Progenitor cell of endocrine pancreas (in vitro differentiated cells): Measurements from ENCODE around the gene ADSS2. TPM values are rescaled to one million over a fixed set of nuclear protein-coding genes. Genes with fewer than 3 reads are reported as not detected.

Source experiments
- DNase-seq: peaks from one replicate; pipeline ENCODE4 v3.0.0; 2021; ENCODE audit warnings: low spot score; ENCODE audit not compliant: unreplicated experiment
- H3K27ac Mint-ChIP-seq: 2 replicates; pipeline ENCODE4 v1.8.0; 2021; ENCODE audit warnings: mild to moderate bottlenecking, moderate library complexity, mixed read lengths
- H3K27me3 Mint-ChIP-seq: 2 replicates; pipeline ENCODE4 v1.8.0; 2021; ENCODE audit warnings: mixed read lengths
- H3K36me3 Mint-ChIP-seq: 2 replicates; pipeline ENCODE4 v1.8.0; 2022; ENCODE audit warnings: mixed read lengths; ENCODE audit not compliant: insufficient read depth
- H3K4me1 Mint-ChIP-seq: 2 replicates; pipeline ENCODE4 v1.8.0; 2021; ENCODE audit warnings: low read depth, mixed read lengths
- H3K4me3 Mint-ChIP-seq: 2 replicates; pipeline ENCODE4 v1.8.0; 2021; ENCODE audit warnings: low read depth, mild to moderate bottlenecking, moderate library complexity, mixed read lengths
- H3K9me3 Mint-ChIP-seq: 2 replicates; pipeline ENCODE4 v1.8.0; 2021; ENCODE audit warnings: low read depth, mixed read lengths
- total RNA-seq: library from RNA; stranded (reverse); gene quantifications from 2 replicates; pipeline ENCODE4 v1.2.1, GENCODE V29; 2021
- TF ChIP-seq, protein P1 (sequence below): fragments of 200-600 bp; sonication (generic); IDR thresholded peaks from one replicate; pipeline ENCODE4 v1.5.0; 2021; ENCODE audit warnings: antibody characterized with exemption, mild to moderate bottlenecking; ENCODE audit not compliant: unreplicated experiment

The ADSS2 gene
- total RNA-seq, 1 donor from 2014 or later, result 34.6 TPM

GRCh38 chr1:244395965-244396364 is 55.7 kb downstream of the ADSS2 start:
- no peak for DNase-seq
- Mint-ChIP-seq H3K27me3 (no peaks in the 10 kb centered on the region), H3K4me3 (no peak overlapping the region), H3K9me3 (peaks cover 3% of the 10 kb centered on the region), H3K36me3 (peaks cover 10% of the 10 kb centered on the region), H3K4me1 (no peaks in the 10 kb centered on the region), H3K27ac (no peak overlapping the region)
- TF ChIP-seq, protein P1, sequence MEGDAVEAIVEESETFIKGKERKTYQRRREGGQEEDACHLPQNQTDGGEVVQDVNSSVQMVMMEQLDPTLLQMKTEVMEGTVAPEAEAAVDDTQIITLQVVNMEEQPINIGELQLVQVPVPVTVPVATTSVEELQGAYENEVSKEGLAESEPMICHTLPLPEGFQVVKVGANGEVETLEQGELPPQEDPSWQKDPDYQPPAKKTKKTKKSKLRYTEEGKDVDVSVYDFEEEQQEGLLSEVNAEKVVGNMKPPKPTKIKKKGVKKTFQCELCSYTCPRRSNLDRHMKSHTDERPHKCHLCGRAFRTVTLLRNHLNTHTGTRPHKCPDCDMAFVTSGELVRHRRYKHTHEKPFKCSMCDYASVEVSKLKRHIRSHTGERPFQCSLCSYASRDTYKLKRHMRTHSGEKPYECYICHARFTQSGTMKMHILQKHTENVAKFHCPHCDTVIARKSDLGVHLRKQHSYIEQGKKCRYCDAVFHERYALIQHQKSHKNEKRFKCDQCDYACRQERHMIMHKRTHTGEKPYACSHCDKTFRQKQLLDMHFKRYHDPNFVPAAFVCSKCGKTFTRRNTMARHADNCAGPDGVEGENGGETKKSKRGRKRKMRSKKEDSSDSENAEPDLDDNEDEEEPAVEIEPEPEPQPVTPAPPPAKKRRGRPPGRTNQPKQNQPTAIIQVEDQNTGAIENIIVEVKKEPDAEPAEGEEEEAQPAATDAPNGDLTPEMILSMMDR, result no peak

DNA sequence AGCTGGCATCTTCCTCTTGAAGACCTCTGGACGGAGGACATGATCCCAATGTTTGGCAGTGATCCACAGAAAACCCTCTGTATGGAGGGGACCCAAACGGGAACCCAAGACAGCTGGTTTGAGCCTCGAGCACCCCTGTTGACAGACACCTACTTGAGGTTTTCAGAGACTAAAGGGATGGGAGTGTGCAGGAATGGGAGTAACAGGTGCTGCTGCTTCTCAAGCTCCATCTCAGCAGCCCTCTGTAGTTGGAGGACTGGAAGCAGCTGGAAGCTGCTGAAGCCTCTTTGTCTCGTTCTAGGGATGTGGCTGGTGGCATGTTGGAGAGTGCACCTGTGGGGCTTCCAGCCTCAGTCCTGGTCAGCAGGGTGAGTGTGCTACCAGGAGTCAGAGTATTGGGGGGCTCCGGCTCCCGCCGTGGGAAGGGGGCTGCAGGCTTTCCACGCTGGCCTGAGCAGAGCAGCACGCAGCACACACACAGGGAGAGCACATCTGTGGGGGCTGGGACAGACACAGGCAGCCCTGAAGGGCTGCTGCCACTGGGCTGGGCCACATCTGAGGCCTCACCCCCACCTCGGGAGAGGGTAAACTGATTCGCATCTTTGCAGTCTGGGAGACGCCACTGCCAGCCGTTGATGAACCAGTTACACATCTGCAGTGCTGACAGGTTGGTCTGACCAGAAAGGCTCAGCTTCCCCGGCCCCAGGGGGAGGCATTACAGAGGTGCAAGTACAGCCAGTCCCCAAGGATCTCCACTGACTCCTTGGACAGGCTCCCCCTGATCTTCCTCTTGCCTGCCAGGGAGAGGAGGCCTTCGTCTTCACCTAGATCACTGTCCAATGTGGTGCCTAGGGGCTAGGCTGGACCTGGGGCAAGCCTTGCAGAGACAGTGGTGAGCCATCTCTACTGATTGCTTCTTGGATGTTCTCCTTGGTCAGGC is 56.6 kb downstream of the ADSS2 start:
- TF ChIP-seq, protein P1, result no peak
- Mint-ChIP-seq H3K27ac (no peak overlapping the region), H3K9me3 (no peaks in the 10 kb centered on the region), H3K27me3 (no peaks in the 10 kb centered on the region), H3K36me3 (peaks cover 7% of the 10 kb centered on the region), H3K4me3 (no peak overlapping the region), H3K4me1 (no peaks in the 10 kb centered on the region)
- no peak for DNase-seq

DNA sequence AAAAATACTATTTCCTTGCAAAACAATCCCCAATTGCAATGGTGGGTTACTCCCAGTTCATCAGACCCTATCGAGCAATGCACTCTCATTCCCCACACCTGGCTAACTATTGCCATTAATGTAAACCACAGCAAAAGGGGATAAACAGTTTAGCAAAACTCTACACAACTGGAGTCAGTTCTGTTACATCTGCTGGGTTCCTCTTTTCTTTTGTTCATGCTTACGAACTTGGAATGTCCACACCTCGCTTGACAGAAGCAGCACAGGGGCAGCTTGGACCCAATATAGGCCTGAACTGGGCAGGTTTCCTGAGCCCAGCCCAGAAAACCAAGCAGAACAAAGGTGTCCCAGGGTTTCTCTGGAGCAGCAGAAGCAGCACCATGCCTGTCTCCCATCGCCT is 57.4 kb downstream of the ADSS2 start:
- H3K27ac Mint-ChIP-seq, result no peak overlapping the region

DNA sequence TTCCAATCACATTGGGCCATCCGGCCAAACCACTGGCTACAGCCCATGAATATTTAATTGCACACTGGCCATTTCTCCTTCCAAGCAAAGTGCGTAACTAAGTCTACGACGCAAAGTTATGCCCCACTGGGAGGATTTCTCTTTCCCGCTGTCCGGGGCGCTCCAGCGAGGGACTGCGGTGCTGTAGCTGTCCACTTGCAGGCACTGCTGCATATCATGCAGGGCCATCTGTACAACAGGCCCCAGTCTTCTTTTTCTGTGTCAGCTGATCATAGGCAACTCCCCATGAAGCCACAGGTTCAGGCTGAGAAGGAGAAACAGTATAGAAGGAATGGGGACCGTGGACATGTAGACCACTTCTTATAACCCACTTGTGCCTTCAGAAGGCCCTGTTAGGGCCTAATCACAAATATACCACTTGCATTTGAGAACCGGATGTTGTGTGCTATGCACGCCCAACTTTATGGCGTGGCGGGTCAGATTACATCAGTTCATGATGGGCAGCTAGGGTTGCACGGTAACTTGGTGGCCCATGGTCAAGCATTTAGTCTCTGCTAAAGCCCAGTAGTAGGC is 58.0 kb downstream of the ADSS2 start:
- H3K27ac Mint-ChIP-seq, result no peak overlapping the region

More for the DNA sequence above, 57.4 kb downstream of the ADSS2 start:
- Mint-ChIP-seq H3K4me1 (no peaks in the 10 kb centered on the region), H3K9me3 (no peaks in the 10 kb centered on the region), H3K36me3 (peaks cover 7% of the 10 kb centered on the region), H3K27me3 (no peaks in the 10 kb centered on the region), H3K4me3 (no peak overlapping the region)
- no peak for DNase-seq
- TF ChIP-seq, protein P1, result no peak

DNA sequence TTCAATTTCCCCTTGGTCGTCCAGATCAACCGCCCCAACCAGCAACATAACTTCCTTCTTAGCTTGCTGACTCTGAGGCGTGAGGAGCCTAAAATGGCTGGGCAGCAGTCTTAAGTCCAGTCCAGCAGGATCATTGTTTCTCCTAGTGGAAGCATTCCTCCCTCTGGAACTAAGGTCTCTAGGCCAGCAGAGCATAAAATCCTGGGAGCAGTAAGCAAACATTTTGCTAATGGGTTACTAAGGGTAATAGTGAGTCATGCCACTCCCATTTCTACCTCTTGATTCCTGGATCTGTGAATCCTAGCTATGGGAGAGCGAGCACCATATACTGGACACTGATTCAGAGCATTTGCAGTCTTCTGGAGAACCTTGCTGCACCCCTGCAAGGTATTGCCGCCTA is 59.9 kb downstream of the ADSS2 start:
- no peaks in the 10 kb centered on the region for H3K27me3 Mint-ChIP-seq
- H3K9me3 Mint-ChIP-seq, result no peaks in the 10 kb centered on the region
- TF ChIP-seq, protein P1, result no peak
- no peaks in the 10 kb centered on the region for H3K4me1 Mint-ChIP-seq
- no peak overlapping the region for H3K27ac Mint-ChIP-seq
- no peak for DNase-seq
- no peak overlapping the region for H3K4me3 Mint-ChIP-seq
- H3K36me3 Mint-ChIP-seq, result peaks cover 5% of the 10 kb centered on the region

More for the DNA sequence above, 58.0 kb downstream of the ADSS2 start:
- DNase-seq, result no peak
- H3K9me3 Mint-ChIP-seq, result no peaks in the 10 kb centered on the region
- H3K4me1 Mint-ChIP-seq, result no peaks in the 10 kb centered on the region
- peaks cover 5% of the 10 kb centered on the region for H3K36me3 Mint-ChIP-seq
- H3K27me3 Mint-ChIP-seq, result no peaks in the 10 kb centered on the region
- no peak overlapping the region for H3K4me3 Mint-ChIP-seq
- TF ChIP-seq, protein P1, result no peak
